SK-N-SH (cell line): Measurements from ENCODE around the gene FLAD1. TPM values are rescaled to one million over a fixed set of nuclear protein-coding genes. Genes with fewer than 3 reads are reported as not detected.

Experiments used
- CHD2 ChIP-seq: fragments of 150-350 bp; IDR thresholded peaks from 2 replicates; pipeline ENCODE4 v1.6.1; 2018; ENCODE audit warnings: low read length; ENCODE audit not compliant: partially characterized antibody
- FOXM1 ChIP-seq: IDR thresholded peaks from 2 replicates; pipeline ENCODE4 v1.4.0; 2012; ENCODE audit warnings: low read depth, mild to moderate bottlenecking
- JUND ChIP-seq: IDR thresholded peaks from 2 replicates; pipeline ENCODE4 v1.4.0; 2012
- MXI1 ChIP-seq: IDR thresholded peaks from 2 replicates; pipeline ENCODE4 v1.6.1; 2012; ENCODE audit warnings: mild to moderate bottlenecking, low read depth, low read length, improper control_type of control experiment
- POLR2AphosphoS5 ChIP-seq: IDR thresholded peaks from 2 replicates; pipeline ENCODE4 v1.6.1; 2012; ENCODE audit warnings: low read depth, low read length
- RAD21 ChIP-seq: IDR thresholded peaks from 2 replicates; pipeline ENCODE4 v1.6.1; 2012; ENCODE audit warnings: mild to moderate bottlenecking, low read length
- RCOR1 ChIP-seq: fragments of 150-350 bp; IDR thresholded peaks from 2 replicates; pipeline ENCODE4 v1.6.1; 2017; ENCODE audit warnings: antibody characterized with exemption, low read length
- RFX5 ChIP-seq: IDR thresholded peaks from 2 replicates; pipeline ENCODE4 v1.6.1; 2012; ENCODE audit warnings: mild to moderate bottlenecking, improper control_type of control experiment, low read length
- SIN3A ChIP-seq: IDR thresholded peaks from 2 replicates; pipeline ENCODE4 v1.6.1; 2012; ENCODE audit warnings: low read depth, mild to moderate bottlenecking, low read length, moderate library complexity, borderline replicate concordance
- SMC3 ChIP-seq: IDR thresholded peaks from 2 replicates; pipeline ENCODE4 v1.6.1; 2012; ENCODE audit warnings: low read depth, low read length, improper control_type of control experiment
- TAF1 ChIP-seq: IDR thresholded peaks from 2 replicates; pipeline ENCODE4 v1.6.1; 2012; ENCODE audit warnings: low read depth, mild to moderate bottlenecking, low read length, moderate library complexity, borderline replicate concordance
- TEAD4 ChIP-seq: IDR thresholded peaks from 2 replicates; pipeline ENCODE4 v1.4.0; 2012; ENCODE audit warnings: mild to moderate bottlenecking, borderline replicate concordance; ENCODE audit not compliant: insufficient read depth
- YY1 ChIP-seq: IDR thresholded peaks from 2 replicates; pipeline ENCODE4 v1.4.0; 2012; ENCODE audit warnings: low read depth, mild to moderate bottlenecking
- polyA plus RNA-seq, 3 experiments: library from polyadenylated mRNA; depleted of rRNA; stranded (reverse); fragments of >200 nt; gene quantifications; 2 replicates each; pipeline ENCODE4 v1.2.3, GENCODE V29; 2012
- TF ChIP-seq, protein P1 (sequence below): IDR thresholded peaks from 2 replicates; pipeline ENCODE4 v1.4.0; 2012; ENCODE audit warnings: low read depth, borderline replicate concordance
- TF ChIP-seq, protein P2 (sequence below): fragments of 150-350 bp; IDR thresholded peaks from 2 replicates; pipeline ENCODE4 v1.6.1; 2017; ENCODE audit warnings: antibody characterized with exemption, low read length, low read depth, borderline replicate concordance
- TF ChIP-seq, protein P3 (sequence below): fragments of 200-600 bp; sonication (generic); IDR thresholded peaks from 2 replicates; pipeline ENCODE4 v1.6.1; 2017; ENCODE audit warnings: antibody characterized with exemption, mild to moderate bottlenecking, moderate library complexity
- TF ChIP-seq, protein P4 (sequence below): IDR thresholded peaks from 2 replicates; pipeline ENCODE4 v1.4.0; 2012; ENCODE audit warnings: low read depth
- TF ChIP-seq, protein P5 (sequence below): fragments of 150-350 bp; IDR thresholded peaks from 2 replicates; pipeline ENCODE4 v1.6.1; 2016; ENCODE audit warnings: mild to moderate bottlenecking, low read depth, low read length

The FLAD1 gene
- polyA plus RNA-seq, 1 of the 3 experiments (the other 2 are of a cell fraction): 50.8 TPM

DNA sequence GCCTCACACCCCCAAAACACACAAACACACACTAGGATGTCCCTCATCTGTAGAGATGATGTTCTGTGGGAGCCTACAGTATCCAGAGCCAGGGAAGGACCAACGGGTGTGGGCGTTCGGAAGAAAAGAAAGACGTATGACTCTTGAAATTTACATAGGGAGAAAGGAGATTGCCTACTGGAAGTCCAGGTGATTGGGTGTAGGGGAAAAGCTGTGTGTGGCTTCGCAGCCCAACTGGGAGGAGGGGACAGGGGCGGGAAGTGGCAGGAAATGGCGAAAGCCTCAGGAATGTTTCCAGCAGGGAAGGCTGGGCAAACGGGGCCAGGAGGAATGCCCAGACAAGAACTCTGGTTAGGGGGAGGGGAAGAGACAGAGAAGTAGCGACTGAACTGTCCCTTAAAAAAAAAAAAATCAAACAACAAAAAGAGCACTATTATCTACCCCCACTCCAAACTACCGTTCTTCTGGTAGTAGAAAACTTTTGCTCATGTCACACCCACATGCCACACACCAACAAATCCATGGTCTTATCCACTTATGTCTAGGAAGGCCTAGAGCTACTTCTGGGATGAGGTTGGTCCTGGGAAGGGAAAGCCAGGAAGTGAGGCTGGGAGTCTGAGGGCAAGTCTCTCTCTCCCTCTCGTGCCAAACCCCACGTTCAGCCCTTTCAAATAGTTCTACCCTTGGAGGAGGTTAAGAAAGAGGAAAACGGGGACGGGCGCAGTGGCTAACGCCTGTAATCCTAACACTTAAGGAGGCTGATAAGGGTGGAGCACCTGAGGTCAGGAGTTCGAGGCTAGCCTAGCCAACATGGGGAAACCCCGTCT, 10.4 kb upstream of the FLAD1 start (continued):
- no peak for TF ChIP-seq RCOR1
- peak; percentile 53; the same call in 1 of the 2 replicates for TF ChIP-seq TEAD4
- peak; percentile 70 for TF ChIP-seq TAF1
- TF ChIP-seq SIN3A: peak; percentile 52; the same call in 1 of the 2 replicates
- TF ChIP-seq RAD21: no peak
- TF ChIP-seq MXI1: no peak
- no peak for TF ChIP-seq RFX5
- peak; percentile 78 for TF ChIP-seq POLR2AphosphoS5
- TF ChIP-seq, protein P1, sequence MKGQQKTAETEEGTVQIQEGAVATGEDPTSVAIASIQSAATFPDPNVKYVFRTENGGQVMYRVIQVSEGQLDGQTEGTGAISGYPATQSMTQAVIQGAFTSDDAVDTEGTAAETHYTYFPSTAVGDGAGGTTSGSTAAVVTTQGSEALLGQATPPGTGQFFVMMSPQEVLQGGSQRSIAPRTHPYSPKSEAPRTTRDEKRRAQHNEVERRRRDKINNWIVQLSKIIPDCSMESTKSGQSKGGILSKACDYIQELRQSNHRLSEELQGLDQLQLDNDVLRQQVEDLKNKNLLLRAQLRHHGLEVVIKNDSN: no peak
- TF ChIP-seq CHD2: peak; percentile 37
- TF ChIP-seq YY1: peak; percentile 69; the same call in 1 of the 2 replicates
- TF ChIP-seq, protein P2, sequence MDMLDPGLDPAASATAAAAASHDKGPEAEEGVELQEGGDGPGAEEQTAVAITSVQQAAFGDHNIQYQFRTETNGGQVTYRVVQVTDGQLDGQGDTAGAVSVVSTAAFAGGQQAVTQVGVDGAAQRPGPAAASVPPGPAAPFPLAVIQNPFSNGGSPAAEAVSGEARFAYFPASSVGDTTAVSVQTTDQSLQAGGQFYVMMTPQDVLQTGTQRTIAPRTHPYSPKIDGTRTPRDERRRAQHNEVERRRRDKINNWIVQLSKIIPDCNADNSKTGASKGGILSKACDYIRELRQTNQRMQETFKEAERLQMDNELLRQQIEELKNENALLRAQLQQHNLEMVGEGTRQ: no peak
- TF ChIP-seq, protein P3, sequence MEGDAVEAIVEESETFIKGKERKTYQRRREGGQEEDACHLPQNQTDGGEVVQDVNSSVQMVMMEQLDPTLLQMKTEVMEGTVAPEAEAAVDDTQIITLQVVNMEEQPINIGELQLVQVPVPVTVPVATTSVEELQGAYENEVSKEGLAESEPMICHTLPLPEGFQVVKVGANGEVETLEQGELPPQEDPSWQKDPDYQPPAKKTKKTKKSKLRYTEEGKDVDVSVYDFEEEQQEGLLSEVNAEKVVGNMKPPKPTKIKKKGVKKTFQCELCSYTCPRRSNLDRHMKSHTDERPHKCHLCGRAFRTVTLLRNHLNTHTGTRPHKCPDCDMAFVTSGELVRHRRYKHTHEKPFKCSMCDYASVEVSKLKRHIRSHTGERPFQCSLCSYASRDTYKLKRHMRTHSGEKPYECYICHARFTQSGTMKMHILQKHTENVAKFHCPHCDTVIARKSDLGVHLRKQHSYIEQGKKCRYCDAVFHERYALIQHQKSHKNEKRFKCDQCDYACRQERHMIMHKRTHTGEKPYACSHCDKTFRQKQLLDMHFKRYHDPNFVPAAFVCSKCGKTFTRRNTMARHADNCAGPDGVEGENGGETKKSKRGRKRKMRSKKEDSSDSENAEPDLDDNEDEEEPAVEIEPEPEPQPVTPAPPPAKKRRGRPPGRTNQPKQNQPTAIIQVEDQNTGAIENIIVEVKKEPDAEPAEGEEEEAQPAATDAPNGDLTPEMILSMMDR: no peak
- TF ChIP-seq, protein P4, sequence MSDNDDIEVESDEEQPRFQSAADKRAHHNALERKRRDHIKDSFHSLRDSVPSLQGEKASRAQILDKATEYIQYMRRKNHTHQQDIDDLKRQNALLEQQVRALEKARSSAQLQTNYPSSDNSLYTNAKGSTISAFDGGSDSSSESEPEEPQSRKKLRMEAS: peak; percentile 83; the same call in 1 of the 2 replicates
- 0 out of 2 replicates have a peak, but pooled peaks have one; percentile 32 for TF ChIP-seq FOXM1
- TF ChIP-seq JUND: no peak; the same call in 1 of the 2 replicates
- TF ChIP-seq, protein P5, sequence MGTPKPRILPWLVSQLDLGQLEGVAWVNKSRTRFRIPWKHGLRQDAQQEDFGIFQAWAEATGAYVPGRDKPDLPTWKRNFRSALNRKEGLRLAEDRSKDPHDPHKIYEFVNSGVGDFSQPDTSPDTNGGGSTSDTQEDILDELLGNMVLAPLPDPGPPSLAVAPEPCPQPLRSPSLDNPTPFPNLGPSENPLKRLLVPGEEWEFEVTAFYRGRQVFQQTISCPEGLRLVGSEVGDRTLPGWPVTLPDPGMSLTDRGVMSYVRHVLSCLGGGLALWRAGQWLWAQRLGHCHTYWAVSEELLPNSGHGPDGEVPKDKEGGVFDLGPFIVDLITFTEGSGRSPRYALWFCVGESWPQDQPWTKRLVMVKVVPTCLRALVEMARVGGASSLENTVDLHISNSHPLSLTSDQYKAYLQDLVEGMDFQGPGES: no peak
- TF ChIP-seq SMC3: no peak
